NCI-H446 (cell line): ENCODE data around the gene PHYH.
"Not testable (repeated sequence)": the region's sequence is repeated elsewhere in the genome, so short reads cannot be mapped to it uniquely, and the experiment has no call there.

Experiments used
- DNase-seq, 2 experiments: peaks; one replicate each; lab custom pipeline; 2025; lab: John Stamatoyannopoulos, UW

PHYH gene

DNA sequence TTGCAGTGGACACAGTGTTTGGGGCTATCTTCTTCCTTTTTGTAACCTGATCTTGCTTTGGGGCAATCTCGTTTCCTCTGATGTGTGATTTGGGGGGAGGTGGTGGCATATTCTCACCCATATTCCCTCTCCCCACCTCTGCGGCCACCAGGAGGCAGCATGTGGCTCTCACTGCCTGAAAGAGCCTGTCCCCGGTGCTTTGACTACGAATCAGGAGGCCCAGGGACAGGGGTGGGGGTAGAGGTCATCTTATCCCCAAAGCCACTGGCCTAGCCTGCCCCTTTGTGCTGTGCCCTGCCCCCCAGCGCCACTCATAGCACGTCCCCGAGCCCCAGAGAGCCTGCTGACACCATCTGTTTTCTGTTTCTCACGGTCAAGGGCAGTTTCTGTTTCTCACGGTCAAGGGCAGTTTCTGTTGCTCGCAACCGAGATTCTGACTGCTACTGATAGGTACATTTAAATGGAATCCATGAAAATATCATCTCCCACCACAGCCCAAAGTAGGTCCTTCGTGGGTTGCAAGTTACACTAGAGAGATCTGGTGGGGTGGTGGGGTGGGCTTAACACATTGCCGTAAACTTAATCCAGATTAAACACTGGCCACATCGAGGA is 28.2 kb downstream of the PHYH start:
- peak in 1 of 2 experiments; percentile 3 for DNase-seq

DNA sequence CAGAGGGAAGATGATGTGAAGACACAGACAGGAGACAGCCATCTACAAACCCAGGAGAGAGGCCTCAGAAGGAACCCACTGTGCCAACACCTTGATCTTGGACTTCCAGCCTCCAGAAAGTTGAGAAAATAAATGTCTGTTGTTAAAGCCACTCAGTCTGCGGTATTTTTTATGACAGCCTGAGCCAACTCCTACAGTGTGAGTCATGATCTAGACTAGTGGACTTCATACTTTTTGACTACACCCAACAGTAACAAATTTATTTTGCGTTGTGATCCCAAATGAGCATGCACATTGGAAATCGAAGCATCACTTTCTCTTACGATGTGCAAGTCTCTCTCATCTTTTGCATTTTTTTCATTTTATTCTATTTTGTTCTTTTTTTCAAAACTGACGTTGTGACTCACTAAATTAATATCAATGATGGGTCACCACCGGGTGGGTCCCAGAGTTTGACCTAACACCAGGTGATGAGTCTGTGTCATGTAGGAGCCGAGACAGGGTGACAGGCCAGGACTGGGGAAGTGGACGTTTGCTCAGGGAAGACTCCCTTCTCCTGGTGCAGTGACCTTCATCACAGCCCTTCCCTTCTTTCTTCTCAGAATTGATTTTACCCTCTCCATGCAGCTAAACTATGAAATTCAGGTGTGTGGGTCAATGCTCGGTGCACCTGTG is 28.9 kb downstream of the PHYH start:
- no peak for DNase-seq

DNA sequence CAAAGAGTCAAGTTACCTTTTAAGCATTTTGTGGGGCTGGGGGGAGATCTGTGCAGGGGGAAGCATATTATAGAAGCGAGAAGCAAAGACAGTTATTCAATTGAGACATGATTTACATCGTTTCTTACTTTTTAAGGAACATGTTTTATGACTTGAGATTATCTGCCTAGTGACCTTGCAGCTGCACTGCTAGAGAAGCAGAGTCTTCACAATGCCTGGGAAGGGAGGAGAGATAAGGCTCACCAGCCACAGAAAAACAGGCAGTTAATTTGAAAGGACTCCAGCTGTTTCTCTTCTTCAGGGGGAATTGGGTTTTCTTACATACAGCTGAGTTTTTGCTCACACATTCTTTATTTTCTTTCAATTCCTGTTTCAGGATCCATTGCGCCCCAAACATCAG is 31.0 kb downstream of the PHYH start:
- DNase-seq: no peak

DNA sequence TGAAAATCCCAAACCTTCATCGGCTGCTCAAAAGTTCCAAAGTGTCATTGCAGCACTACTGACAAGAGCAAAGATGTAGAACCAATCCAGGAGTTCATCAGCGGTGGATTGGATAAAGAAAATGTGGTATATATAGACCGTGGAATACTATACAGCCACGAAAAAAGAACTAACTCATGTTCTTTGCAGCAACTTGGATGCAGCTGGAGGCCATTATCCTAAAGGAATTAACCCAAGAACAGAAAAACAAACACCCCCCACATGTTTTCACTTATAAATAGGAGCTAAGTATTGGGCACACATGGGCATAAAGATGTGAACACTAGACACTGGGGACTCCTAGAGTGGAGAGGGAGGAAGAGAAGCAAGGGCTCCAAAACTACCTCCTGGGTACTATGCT is 31.6 kb downstream of the PHYH start:
- DNase-seq: no peak

DNA sequence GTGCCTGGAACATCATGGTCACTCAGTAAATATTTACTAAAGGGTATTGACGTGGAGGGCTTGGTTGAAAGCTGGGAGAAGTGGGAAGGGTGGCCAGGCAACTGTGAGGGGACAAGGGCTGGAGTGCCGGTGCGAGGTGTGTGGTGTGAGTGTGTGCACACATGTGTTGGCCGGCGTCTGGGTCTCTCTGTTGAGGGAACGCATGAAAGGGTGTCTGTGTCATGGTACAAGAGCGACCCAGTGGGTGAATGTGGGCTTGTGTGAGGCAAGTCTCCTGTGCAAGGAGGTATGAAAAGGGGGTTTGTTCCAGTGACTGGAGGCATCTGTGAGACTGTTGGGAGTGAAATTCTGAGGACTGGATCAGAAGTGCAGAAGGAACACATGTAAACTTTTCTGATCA is 36.3 kb downstream of the PHYH start:
- no peak for DNase-seq

DNA sequence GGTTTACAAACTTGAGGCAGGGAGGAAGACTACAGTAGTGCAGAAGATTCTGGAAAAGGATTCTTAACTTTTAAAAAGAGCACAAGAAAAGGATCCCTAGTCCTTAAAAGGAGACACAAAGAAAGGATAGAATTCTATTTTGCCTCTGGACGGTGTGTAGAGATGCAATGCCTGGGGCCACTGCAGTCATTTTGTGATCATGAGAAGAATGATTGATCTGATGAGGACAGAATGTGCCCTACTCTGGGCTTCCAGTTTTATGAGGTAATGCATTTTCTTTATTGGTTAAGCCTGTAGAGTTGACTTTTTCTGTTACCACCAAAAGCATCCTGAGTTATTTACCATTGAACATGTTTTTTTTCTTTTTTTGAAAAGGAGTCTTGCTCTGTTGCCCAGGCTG is 37.4 kb downstream of the PHYH start:
- no peak for DNase-seq

DNA sequence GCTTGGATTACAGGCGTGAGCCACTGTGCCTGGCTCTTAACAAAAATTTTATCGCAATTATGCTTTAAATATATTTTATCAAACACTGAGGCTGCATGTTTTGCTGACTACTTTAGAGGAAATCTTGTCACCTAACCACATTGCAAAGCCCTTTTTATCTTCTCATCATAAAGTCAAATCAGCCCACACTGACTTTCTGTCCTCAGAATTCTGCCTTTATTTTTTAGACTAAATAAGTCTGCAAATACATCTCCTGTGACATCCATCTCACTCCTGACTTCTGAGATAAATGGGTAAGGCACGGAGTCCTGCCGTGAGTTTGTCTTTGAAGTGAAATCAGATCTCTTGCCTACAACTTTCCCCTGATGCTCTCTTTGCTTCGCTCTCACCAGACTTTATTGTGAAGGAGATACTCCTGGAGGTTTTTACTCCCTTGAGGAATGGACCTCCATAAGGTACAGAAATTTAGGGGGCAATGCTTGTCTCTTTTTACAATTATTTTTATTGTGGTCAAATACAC is 42.2 kb downstream of the PHYH start:
- DNase-seq: no peak

DNA sequence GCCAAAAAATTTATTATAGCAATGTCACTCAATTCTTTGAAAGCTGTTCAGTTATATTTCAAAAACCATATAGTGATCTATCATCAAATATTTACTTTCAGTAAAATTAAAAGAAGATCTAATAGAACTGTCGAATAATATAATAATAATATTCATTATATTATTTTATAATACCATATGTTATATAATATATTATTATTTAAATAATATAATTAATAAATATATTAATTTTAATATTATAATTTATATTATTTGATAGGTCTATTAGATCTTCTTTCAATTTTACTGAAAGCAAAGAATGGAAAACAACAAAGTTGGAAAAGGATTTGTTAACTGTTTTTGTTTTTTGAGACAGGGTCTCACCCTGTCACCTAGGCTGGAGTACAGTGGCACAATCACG is 43.2 kb downstream of the PHYH start:
- no peak for DNase-seq

DNA sequence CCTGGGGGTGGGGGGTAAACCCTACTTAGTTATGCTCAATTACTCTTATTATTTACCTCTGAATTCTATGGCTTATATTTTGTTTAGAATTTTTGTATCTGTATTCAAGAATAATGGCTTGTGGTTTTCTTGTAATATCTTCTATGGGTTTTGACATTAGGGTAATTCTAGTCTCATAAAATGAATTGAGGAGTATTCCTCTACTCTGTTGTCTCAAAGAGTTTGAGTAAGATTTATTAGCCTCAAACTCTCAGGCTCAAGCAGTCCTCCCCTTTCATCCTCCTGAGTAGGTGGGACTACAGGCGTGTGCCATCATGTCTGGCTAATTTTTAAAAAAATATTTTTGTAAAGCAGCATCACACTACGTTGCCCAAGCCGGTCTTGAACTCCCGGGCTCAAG is 46.1 kb downstream of the PHYH start:
- DNase-seq: no peak

DNA sequence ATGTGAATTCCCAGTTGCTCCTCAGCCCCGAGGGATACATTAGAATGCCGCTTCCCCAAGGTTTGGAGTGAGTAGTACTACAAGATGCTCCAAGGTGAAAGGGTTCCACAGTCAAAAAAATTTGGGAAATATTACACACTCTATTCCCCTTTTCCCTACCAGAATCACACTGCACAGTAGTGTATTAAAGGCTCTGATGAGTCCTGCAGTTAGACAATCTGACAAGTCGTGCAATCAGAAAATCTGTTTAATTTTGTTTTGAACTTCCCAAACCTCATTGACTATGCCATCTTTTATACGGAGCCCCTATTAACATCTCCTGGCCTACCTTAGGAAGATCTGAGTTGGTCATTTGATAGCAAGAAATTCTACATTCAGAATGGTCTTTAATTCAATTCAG is 52.1 kb downstream of the PHYH start:
- no peak for DNase-seq

DNA sequence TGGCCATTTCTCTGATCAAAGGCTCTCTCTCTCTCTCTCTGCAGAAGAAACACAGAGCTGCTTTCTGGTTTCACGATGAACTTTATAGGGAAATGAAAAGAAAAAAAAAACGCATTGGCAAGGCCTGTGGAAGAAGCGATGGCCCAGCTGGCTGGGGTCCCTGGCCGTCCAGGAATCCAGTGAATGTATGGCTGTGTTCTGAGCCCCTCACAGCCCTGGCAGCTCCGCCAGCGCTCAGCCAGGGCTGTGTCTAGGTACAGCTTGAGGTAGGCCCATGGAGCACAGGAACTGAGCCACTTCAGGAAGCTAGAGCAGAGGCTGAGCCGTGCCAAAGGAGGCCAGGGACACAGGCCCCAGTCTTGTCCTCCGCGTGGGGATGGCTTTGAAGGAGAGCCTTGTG is 52.6 kb downstream of the PHYH start:
- DNase-seq: no peak

DNA sequence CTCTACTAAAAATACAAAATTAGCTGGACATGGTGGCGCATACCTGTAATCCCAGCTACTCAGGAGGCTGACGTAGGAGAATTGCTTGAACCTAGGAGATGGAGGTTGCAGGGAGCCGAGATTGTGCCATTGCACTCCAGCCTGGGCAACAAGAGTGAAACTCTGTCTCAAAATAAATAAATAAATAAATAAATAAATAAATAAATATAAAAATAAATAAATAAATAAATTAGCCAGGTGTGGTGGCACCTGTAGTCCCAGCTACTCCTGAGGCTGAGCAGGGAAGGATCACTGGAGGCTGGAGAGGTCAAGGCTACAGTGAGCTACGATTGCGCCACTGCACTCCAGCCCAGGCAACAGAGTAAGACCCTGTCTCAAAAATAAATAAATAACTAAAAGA is 57.6 kb downstream of the PHYH start:
- DNase-seq: not testable (repeated sequence)

DNA sequence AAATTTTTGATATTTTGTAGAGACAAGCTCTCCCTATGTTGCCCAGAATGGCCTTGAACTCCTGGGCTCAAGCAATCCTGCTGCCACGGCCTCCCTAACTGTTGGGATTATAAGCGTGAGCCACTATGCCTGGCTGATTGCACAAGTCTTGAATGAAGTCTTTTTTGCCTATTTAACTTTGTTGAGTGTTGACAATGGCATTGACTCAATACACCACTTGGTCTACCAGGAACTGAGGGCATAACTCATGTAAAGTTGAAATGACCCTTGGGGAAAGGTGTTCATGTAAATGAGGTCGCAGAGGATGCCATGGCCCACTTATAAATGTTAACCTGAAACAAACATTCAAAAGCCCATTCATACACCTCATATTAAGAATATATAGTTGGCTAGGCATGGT is 58.3 kb downstream of the PHYH start:
- DNase-seq: no peak

DNA sequence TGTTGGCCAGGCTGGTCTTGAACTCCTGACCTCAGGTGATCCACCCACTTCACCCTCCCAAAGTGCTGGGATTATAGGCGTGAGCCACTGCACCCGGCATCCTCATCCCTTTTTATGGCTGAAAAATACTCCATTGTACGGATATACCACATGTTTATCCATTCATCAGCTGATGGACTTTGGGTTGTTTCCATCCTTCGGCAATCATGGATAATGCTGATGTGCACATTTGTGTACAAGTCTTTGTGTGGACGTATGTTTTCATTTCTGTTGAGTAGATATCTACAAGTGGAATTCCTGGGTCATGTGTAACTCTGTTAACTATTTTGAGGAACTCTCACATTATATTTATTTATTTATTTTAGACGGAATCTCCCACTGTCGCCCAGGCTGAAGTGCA is 59.9 kb downstream of the PHYH start:
- no peak for DNase-seq

DNA sequence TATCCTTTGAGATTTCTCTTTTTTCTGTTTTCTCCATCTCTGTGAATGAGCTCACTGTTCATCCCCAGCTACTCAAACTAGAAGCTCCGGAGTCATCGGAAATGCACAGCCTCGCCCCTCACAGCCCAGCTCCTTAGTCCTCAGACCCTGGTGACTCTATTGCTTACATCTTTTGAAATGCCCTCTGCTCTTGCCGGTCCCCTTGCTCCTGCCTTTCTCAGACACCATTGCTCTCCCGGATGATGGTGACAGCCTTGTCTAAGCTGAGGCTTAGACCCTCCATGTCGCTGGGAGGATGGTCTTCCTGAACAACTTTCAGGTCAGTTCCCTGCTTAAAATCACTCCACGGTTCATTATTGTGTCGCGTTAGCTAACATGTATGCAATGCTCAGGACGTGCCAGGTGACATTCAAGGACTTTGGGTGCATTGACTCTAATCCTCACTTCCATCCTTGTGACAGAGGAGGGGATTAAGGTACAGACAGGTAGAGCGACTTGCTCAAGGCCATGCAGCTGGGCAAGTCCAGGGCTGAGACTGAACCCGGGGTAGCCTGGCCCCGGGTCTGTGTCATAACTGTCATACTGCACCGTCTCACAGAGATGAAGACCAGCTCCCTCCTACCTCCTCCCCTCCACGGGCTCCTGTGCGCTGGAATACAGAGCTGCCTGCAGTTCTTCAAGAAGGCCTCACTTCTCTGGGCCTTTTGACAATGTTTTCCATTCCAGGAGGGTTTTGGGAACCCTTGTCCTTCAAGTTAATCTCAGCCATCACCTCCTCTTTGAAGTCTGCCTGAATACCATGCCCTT is 61.4 kb downstream of the PHYH start:
- DNase-seq: no peak

DNA sequence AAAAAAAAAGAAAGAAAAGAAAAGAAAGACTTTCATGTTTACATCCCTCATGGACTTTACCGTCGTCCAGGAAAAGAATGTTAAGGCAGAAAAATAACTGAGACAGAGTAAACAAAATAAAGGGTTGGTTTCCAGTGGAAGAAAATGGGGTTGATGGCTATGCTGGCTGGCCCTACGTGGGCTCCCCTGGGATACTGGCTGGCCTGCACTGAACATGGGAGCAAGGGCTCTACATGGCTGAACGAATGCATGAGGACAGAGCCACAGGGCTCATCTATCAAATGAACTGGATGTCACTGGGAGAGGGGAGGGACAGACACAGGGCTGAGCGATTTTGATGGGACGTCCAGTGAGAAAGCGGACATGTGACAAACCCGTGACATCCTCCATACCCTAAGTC is 63.2 kb downstream of the PHYH start:
- DNase-seq: no peak

DNA sequence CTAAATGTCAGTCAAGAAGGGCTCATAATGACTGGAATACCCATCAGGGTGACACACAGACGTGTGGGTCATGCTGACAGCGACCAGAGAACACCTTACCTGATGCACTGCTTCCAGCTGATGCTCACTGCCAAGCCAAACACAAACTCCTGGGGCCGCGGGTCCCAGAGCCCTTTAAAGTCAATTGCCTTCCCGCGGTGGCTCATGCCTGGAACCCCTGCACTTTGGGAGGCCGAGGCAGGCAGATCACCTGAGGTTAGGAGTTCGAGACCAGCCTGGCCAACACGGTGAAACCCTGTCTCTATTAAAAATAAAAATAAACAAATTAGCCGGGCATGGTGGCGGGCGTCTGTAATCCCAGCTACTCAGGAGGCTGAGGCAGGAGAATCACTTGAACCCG is 65.1 kb downstream of the PHYH start:
- not testable (repeated sequence) for DNase-seq

DNA sequence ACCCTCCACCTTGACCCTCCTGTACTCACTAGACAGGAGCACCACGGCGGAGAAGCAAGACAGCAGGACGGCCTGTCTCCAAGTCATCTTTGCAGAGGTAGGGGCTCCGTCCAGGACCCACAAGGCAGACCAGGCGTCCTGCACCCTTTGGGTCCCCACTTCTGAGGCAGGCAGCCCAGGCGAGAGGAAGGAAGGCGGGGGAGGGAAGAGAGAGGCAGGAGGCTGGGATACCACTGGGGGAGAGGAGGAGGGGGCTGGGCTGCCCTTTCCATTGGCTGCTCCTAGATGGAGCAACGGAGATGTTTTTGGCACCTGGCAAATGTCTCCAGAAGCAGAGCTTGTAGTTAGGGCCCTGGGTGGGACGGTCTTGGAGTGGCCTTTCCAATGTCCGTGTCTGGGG is 65.7 kb downstream of the PHYH start, which contains the start of gene UCMA:
TSS of gene UCMA (minus strand) at position 203 of the 400 bp plus-strand sequence. CDS start at position 87, 116 bp downstream.
- DNase-seq: no peak

DNA sequence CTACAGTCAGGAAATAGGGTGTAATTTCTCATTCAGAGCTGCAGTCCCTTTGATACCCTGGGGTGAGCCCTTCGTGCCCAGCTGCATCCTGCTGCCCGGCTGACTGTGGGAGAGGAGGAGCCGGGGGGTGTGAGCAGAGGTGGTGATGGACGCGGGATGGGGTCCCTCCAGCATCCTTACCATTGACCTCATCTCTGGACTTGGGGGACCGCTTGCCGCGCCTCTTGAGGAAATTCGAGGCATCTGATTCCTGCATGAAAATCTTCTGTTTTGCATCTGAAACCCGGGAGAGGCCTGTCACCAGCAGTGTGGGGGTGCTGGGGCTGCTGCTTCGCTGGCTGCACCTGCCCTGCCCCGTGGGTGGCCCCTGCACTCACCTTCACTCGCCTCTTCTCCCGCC is 66.5 kb downstream of the PHYH start:
- DNase-seq: no peak

DNA sequence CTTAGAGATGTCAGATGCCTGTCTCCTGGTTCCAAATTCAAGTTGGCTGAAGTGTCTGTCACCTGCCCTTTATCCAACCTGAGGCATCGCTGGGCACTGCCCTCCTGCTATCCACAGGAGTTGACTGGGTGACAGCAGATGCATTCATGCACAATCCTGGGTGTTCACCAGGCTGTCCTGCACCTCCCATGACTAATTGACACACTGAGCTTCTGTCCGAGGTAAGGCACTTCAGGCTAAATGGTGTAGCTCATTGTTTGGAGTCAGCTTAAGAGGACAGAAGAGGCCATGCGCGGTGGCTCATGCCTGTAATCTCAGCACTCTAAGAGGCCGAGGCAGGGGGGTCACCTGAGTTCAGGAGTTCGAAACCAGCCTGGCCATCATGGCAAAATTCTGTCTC is 68.1 kb downstream of the PHYH start:
- DNase-seq: no peak

DNA sequence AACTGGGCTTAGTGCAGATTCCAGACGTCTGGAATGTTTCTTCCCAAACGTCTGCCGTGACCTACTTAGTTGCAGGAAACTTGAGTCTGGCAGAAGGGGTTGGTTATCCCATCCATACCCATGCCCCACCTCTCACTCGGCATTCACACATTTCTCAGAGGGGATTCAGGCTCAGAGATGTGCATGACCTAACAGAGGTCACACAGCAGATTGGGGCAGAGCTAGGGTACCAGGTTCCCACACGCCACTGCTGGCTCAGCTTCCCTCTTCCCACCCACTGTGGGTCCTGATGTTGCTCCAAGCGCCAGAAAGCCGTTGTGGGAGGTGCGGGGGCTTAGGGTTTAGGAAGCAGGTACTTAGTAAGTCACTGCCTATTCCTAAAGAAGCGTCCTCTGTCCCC is 68.7 kb downstream of the PHYH start:
- no peak for DNase-seq
